Stimulated activated CD8-positive, alpha-beta memory T cell treated with anti-CD3 and anti-CD28 coated beads, Interleukin-15, amount 100 ng/mL, for 24 hours (primary cell): ENCODE data around the gene MAP3K20.
"Not testable (repeated sequence)": the region's sequence is repeated elsewhere in the genome, so short reads cannot be mapped to it uniquely, and the experiment has no call there.

Source experiments
- DNase-seq: peaks from one replicate; pipeline ENCODE4 v3.0.0-alpha.2; 2020; ENCODE audit warnings: low read depth

The MAP3K20 gene

DNA sequence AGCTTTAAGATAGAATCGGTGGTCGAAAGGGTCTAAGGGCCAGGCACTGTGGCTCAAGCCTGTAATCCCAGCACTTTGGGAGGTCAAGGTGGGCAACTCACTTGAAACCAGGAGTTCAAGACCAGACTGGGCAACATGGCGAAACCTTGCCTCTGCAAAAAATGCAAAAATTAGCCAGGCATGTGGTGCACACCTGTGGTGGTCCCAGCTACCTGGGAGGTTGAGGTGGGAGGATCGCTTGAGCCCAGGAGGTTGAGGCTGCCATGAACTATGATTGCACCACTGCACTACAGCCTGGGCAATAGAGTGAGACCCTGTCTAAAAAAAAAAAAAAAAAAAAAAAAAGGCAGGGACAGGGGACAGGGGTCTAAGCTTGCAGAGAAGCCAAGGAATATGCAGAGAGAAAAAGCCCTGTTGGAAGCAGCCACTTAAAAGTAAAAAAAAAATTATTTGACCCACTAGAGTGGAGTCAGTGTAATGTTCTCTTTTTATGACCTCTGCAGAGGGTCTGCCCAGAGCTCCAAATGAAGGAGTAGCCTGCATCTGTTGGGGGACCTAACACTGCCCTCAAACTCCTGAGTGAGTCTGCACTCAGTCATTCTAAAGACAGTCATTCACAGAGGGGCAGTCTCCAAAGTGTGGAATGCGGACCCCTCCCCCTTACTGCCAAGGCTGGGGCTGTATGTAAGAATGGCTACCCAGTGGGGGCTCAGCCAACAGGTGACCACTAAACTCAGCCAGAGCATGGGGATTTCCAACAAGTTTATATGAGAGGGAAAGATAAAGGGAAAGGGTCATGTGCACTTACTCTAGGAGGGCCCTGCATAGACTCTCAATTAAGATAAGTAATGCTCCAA is 160.5 kb downstream of the MAP3K20 start:
- no peak for DNase-seq

GRCh38 chr2:173238385-173238784 is 162.7 kb downstream of the MAP3K20 start:
- DNase-seq, result no peak

DNA sequence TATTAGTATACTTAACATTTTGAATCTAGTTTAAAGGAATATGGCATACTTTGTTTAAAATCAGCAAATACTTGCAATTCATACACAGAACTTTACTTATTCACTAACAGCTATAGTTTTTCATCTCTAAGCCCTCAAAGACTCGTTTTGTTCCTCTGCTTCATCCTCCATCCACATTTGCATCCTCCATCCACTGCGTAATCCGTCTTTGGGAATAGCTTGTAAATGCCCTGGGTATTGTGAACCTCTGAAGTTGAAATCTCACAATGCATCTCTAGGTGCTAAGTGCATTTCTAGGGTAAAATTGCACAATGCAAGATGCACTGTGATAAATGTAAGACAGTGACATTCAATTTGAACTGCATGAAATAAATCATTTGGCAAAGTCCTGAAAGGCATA is 163.2 kb downstream of the MAP3K20 start:
- no peak for DNase-seq

- DNase-seq, result no peak
Measured at GRCh38 chr2:173239644-173240043, 164.0 kb downstream of the MAP3K20 start.

GRCh38 chr2:173240083-173240482 is 164.4 kb downstream of the MAP3K20 start:
- DNase-seq, result no peak

GRCh38 chr2:173241643-173242042 is 166.0 kb downstream of the MAP3K20 start:
- no peak for DNase-seq

DNA sequence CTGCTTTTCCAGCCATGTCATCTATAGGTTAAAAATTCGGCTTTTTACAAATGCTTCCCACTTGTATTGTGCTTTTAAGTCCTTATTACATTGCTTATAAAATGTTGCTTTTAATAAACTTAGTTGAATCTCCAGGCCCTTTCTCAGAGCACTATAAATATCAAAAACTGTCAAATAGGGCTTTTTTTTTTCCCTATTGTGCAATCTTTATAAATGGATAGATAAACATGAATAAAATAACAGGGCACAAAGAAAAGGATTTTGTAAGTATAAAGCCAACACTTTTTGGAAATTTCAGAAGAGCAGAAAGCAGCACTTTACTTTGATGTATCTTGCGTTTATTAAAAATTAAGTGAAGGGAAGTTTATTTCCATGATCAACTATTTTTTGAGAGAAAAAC is 171.5 kb downstream of the MAP3K20 start:
- no peak for DNase-seq

- DNase-seq, result no peak
Measured at GRCh38 chr2:173248381-173248780, 172.7 kb downstream of the MAP3K20 start.

GRCh38 chr2:173249661-173250641 is 174.3 kb downstream of the MAP3K20 start:
- DNase-seq, result no peak

DNA sequence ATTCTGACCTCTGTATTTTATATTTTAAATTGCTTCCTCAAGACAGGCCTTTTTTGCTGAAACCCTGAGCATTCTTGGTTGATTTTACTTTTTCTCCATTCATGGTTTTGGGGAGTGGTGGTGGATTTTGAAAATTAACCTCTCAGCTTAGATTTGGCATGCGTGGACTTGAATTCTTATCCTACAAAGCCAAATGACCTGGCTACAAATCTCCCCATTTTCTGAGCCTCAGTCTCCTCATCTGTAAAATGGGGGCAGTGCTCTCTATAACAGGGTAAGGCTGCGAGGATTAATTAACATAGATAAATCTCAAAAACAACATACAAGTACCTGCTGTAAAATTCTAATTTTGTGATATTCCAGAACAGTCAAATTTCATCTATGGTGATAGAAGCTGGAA is 175.6 kb downstream of the MAP3K20 start:
- no peak for DNase-seq

DNA sequence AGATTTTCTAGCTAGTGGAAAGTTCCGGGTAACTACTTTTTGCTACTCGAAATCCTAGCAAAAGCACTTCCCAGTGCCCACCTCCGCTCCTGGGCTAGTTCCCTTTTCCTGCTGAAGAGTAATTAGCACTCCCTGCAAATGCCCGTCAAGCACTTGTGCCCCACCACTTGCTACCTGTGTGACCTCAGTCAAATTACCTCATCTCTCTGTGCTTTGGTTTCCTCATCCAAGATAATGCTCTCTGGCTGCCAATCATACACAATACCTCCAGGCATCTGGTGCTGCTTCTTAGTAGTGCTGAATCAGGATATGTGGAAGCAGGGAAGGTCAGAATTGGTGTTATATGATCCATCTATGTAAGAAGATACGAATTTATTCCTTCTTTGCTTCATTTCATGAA is 176.9 kb downstream of the MAP3K20 start:
- no peak for DNase-seq

DNA sequence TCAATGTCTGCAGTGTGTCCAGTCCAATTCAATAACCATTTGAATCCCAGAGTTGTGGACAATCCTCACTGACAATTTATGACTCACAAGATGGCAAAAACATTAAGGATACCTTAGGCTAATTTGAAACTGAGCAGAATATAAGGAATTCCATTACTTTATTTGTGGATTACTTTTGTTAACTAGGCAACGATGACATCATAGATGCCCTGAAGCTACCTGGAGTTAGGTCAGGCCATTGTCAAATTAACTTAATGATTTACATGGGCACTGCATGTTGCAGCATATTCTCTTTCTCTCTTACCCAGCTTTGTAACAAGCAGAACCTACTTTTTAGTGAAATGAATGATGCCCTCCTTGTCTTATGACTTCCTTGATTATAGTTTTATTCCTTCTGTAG is 179.0 kb downstream of the MAP3K20 start:
- DNase-seq, result no peak

DNA sequence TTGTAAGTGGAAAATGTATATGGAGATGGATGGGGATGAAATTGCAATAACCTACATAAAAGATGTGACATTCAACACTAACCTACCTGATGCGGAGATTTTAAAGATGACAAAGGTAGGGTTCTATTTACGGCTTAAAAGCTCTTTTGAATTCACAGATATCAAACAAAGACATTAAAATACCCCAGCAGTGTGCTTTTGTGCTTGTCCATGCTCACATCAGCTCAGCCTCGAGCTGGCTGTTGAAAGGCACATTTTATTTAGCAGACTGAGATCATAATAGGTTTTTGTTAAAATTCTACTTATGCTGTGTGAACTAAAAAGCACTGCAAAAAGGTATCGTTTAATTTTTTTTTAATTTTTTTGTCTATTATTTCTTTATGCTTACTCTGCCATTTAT is 183.1 kb downstream of the MAP3K20 start:
- DNase-seq, result no peak

DNA sequence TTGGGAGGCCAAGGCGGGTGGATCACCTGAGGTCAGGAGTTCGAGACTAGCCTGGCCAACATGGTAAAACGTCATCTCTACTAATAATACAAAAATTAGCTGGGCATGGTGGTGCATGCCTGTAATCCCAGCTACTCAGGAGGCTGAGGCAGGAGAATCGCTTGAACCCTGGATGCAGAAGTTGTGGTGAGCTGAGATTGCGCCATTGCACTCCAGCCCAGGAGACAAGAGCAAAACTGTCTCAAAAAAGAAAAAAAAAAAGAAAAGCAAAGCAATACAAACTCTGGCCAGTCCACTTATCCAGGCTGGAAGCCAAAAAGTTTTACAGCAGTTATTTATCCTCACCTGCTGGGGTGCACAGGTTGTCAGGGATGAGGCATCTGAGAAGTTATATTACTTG is 186.7 kb downstream of the MAP3K20 start:
- not testable (repeated sequence) for DNase-seq

- no peak for DNase-seq
Measured at GRCh38 chr2:173264151-173264550, 188.5 kb downstream of the MAP3K20 start.

DNA sequence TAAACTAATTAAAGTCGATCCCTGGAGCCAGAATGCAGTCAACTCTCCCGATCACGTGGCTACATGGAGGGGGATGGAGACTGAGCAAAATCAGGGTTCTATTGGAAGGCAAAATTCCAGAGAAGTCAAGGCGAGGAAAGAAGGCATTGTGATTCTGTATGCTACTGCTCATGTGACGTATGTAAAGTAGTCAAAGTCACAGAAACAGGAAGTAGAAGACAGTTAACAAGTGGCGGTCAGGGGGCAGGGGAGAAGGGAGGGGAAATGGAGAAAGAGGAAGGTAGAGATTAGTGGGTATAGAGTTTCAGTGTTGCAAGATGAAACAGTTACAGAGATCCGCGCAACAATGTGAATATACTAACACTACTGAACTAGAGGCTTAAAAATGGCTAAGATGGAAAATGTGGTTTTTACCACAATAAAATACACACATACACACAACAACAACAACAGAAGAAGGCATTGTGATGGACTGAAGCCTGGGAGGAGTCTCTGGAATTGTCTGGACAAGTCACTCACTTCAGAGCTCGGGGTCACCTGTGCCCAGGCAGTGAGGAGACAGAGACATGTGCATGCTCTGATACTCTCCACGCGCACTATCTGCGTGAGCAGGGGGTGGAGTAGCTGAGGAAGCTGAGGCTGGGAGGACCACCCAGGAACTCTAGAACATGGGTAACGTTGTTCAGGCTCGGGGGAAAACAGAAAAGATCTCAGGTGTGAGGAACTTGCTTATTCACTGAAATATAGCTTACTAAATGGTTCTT is 189.1 kb downstream of the MAP3K20 start:
- DNase-seq, result no peak

DNA sequence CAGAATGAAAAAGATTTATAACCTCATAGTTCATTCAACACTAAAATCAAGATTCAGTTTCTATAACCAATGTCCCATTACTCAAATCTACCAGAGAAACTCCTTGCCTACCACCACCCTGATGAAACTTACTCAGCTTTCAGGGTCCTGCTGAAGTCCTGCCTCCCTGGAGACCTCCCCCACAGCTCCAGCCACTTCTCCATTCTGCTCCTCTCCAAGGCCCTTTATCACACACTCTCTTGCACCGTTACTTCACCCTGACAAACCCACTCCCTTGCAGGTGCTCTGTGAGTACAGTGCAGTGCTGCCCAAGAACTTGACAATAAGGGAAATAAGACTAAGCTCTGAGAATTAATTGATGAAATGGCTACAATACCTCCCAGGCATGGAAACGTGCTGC is 195.5 kb downstream of the MAP3K20 start:
- no peak for DNase-seq

GRCh38 chr2:173271825-173272224 is 196.2 kb downstream of the MAP3K20 start:
- no peak for DNase-seq

DNA sequence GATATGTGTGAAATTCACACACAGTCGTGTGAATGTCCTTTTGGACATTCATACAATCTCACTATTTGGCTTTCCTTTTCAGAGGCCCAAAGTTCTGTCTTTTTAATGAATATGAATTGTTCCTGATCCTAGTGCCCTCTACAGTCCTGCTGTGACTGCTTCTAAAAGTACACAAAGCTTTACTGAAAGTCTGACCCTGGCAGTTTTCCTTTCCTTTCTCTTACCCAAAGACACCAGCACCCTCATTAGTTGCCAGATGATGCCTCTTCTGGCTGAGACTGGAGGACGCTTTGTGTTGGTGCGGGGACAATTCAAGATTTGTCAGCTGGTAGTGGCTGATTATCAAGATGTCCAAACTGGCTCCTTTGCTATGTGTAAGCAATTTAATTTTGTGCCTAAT is 197.2 kb downstream of the MAP3K20 start:
- no peak for DNase-seq

DNA sequence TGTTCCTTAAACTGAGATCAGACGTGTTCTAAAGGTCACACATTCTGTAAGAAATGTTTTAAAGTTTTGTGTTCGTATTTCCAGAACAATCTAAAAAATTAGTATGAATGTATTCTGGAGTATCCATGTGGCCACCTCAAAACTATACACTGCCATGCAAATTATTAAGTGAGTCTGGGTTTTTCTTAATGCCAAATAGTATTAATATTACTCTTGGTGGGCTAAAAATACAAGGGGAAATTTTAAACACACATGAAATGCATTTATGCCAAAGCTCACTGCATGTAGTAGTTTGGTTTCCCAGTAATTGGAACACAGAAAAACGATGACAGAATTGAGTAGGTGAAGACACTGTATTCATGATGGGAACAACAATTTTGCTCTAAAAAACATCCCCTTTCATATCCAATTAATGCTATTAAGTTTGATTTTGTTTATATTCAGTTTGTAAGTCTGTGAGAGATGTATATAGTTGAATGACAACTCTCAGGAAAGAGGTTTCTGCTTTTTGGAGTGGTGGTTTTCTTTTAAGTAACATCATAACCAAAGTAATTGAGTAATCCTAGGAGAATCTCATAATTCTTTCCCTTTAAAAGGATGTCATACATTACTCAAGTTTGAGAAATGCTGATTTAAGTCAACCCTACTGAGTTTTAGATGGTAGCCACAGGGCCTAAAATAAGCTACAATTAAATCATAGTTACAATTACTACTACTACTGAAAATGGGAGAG is 203.3 kb downstream of the MAP3K20 start:
- DNase-seq, result no peak

DNA sequence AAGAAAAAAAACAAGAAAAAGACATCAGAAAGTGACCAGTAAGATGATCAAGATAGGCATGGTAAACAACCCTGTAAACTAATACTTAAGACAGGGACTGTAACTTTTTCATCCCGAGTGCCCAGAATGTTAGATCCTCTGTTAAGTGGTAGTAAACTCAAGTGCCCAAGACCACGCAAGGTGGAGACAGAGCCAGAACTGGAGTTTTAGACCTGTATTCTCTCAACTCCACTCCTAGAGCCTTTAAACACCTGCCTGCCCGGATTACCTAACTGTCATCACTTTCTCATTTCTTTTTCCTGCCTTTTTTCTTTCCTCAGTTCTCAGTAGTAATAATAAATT is 203.9 kb downstream of the MAP3K20 start:
- no peak for DNase-seq

DNA sequence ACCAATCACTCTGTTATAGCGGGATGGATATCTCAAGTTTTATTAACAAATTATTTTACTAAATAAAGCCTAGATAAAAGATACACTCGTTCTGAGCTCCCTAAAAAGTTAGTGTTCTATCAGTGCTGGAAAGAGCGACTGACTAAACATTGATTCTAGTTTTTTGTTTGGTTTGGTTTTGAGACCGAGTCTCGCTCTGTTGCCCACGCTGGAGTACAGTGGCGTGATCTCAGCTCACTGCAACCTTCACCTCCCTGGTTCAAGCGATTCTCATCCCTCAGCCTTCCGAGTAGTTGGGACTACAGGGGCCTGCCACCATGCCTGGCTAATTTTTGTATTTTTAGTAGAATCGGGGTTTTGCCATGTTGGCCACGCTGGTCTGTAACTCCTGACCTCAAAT is 205.2 kb downstream of the MAP3K20 start:
- no peak for DNase-seq
